Posterior cingulate gyrus (tissue), 11 donors: ENCODE results near the gene COMT.
A peak's percentile ranks its signal among the peaks of the same experiment; 100 is the strongest.

Experiments used
- DNase-seq, 10 donors: peaks; one replicate each; pipeline versions ENCODE4 v3.0.0 to v3.0.0-alpha.2; 2020 to 2021; ENCODE audit warnings: mixed read lengths in 3 of 10
- intact Hi-C: fragments of 100-400 bp; cut with DNase I; formaldehyde crosslinking; loops from one replicate; pipeline ENCODE4 v1.15.1; 2023

Gene COMT

DNA sequence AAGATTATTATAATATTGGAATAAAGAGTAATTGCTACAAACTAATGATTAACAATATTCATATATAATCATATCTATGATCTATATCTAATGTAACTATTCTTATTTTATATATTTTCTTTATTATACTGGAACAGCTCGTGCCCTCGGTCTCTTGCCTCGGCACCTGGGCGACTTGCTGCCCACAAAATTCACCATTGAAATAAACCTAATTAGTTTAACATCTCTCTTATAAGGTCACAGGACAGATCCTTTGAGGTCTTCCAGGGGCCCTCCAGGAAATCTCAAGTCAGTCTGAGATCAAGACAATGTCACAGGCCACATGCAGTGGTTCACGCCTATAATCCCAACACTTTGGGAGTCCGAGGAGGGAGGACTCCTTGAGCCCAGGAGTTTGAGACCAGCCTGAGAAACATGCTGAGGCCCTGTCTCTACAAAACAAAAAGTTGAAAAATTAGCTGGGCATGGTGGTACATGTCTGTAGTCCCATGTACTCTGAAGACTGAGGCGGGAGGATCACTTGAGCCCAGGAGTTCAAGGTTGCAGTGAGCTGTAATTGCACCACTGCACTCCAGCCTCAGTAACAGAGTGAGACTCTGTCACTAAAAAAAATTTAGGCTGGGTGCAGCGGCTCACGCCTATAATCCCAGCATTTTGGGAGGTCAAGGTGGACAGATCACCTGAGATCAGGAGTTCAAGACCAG, 6.6 kb downstream of the COMT start:
- intact Hi-C loops = no loop called here
- peak in 2 of 10 donors; percentile 31 to 36 for DNase-seq

DNA sequence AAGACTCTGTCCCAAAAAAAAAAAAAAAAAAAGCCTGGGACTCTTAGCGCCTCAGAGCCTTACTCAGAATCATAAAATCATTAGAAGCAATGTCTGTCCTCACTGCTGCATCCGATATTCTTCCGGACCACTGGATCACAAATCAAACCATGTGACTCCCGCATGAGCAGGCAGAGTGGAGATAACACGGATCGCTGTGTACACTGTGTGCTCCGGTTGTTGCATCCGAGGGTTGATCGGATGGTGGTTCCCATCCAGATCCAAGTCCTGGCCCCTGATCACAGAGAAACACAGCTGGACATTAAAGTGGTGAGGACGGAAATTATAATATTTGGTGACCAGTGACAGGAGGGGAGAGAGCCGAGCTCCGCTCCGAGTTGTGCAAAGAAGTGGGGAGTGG, 9.8 kb downstream of the COMT start:
- DNase-seq = peak in 2 of 10 donors; percentile 45 to 57
- intact Hi-C loops = no loop called here

DNA sequence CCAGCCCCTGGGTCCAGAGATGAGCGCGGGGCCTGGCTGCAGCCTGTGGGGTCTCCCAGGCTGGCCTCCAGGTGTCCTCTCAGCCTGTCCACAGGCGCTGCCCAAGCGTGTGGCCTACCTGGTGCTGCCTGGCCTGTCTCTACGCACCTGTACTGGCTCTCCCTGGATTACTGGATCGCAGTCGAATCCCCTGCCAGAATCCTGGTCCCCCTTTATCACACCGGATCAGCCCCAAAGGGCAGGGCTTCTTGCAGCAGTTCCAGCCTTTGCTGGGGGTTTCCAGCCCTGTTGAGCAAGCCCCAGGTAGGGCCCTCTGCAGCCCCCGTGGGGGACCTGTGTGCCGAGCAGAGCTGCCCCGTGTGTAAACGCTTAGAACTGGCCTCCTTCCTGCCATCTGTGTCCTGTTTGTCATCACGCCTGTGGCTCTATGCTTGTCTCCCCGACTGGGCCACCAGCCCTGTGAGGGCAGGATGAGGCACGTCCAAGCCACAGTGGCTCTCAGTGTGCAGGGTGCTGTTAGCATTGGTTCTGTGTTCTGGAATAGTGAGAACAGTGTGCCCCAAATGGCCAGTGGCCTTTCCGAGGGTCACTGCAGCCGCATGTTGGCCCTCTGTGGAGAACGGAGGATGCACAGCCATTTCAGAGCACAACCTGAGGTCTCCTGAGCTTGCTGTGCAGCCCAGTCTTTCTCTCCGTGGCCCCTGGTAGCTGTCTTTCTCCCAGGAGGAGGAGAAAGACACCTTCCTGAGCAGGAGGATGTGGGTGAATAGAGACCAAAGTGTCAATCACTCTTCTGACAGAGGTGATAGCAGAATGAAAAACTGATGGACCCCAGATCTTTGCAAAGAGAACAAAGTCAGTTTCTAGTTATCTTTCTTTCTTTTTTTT, 13.9 kb downstream of the COMT start:
- peak in 3 of 10 donors; percentile 21 to 74 (median 66) for DNase-seq
- intact Hi-C loops = no loop called here

DNA sequence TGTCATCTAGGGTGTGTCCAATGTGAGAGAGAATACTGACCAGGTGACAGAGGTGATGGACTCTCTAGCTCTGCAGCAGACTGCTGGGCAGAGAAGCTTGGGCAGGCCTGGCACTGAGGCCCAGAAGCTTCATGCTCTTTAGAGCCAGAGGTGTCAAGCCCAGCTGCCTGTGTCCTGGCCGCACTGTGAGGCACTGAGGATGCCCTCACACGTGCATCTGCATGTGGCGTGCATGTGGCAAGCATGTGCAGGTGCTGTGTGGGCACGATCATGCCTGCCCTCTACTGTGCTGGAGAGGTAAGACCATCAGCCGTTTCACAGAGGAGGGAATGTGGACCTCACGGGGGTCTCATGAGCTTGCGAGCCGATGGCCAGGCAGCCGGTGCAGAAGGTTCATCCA, 15.9 kb downstream of the COMT start:
- DNase-seq = peak in 3 of 10 donors; percentile 19 to 71 (median 64)
- intact Hi-C loops = no loop called here

DNA sequence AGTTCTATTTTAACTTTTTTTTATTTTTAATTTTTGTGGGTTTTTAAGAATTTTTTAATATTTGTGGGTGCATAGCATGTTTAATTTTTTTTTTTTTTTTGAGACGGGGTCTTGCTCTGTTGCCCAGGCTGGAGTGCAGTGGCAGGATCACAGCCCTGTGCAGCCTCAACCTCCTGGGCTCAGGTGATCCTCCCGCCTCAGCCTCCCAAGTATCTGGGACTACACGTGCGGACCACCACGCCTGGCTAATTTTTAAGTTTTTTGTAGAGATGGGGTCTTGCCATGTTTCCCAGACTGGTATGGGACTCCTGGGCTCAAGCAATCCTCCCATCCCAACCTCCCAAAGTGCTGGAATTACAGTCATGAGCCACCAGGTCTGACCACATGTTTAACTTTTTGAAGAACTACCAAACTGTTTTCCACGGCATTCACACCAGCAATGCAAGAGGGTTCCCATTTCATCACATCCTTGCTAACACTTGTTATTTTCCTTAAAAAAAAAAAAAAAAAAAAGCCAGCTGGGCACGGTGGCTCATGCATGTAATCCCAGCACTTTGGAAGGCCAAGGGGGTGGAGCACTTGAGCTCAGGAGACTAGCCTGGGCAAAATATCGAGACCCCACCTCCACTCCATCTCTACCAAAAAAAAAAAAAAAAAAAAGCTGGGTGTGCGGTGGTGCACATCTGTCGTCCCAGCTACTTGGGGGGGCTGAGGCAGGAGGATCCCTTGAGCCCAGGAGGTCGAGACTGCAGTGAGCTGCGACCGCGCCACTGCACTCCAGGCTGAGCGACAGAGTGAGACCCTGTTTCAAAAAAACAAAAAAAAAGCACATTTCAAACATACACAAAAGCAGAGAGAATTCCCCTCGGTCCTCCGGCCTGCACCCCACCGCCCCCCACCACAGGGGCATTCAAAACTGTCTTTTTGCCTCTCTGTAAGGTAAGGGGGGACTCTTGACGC, 16.8 kb downstream of the COMT start:
- peak in 3 of 10 donors; percentile 13 to 60 (median 49) for DNase-seq
- intact Hi-C loops = no loop called here

DNA sequence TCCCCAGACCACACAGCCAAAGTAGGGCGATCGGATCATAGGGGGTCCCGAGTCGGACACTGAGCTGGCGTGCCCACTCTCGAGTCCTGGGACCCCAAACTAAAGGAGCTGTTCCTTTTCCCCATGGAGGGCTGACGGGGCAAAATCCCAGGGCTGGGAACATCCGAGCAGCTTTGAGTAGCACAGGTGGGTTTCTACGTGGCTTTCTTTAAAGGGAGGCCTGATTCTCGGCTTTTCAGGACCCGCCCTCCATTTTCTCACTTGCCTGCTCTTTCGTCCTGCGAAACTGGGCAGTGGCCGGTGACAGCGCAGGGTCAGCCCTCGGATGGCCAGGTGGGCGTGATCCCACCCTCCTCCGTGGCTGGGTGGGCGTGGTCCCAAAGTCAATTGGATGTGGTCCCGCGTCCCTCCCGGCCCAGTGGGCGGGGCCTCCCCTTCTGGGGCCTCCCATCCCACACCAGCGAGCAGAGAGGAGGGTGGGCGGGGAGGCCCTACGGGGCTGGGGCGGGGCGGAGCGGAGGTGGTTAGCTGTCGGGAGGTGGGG, 17.5 kb downstream of the COMT start:
- peak in 3 of 10 donors; percentile 25 to 80 (median 66) for DNase-seq
- intact Hi-C loops = no loop called here

DNA sequence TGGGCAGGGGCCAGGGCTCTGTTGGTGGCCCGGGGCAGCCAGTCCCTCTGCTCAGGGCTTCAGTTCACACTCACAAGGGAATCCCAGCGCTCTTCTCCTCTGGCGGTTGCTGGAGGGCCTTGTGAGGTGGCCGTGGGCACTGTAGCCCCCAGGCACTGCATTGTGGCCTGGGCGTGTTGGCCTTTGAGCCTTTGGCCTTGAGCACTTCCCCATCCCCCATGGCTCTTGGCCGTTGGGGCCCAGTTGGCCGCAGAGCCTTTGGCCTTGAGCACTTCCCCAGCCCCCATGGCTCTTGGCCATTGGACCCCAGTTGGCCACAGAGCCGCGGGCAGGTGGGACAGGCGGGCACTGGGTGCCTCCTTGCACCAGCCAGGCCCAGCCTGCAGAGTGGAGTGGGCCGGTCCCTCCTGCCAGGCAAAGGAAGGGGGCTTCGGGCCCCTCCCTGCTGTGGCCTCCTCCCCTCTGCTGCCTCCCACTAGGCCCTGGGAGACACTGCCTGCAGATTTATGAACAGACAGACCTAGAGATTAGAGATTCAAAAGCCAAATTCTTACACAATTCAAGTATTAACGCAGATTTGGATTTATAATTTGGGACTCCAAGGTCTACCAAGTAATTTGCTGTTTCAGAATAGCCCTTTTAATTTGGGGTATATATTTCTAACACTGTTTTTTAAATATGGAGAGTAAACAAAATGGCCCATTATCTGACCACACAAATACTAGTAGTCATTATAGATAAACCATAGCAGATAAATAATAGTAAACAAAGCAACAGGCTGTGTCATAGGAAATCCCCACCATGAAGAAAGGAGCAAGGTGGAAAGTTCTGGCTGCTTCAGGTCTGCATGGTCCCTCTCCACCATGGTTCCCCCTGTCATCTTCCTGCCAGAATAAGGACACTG, 18.3 kb downstream of the COMT start:
- peak in 3 of 10 donors; percentile 49 to 64 (median 50) for DNase-seq
- intact Hi-C loops = no loop called here

DNA sequence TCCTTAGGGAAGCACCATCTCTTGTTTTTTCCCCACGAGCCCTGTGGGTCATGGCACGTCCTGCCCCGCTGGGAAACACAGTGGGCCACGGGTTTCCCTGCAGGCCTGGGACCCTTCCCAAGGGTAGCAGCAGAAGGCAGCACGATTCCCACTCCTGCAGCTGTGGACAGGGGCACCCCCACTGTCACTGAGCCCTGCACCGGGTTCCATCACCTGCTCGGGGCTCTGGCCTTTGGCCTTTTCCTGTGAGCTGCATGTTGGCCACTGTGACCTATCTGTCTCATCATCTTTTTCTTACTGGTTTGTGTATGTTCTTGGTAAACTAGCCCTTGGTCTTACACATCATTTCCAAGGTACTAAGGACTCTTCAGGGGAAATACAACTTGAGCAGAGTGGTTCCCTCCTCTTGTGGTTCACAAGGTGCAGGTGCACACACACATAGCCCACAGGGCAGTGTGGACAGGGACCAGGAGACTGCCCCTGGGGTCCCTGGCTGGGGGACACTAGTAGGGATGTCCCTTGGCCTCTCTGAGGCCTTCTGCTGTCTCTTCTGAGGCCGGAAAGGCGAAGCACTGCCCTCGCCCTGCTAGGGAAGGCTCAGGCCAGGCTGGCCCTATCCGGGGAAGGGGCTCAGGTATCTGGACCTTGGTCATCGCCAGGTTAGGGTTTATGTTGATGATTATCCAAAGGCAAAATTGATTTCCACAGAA, 19.1 kb downstream of the COMT start:
- intact Hi-C loops = no loop called here
- DNase-seq = peak in 4 of 10 donors; percentile 21 to 66 (median 54)

DNA sequence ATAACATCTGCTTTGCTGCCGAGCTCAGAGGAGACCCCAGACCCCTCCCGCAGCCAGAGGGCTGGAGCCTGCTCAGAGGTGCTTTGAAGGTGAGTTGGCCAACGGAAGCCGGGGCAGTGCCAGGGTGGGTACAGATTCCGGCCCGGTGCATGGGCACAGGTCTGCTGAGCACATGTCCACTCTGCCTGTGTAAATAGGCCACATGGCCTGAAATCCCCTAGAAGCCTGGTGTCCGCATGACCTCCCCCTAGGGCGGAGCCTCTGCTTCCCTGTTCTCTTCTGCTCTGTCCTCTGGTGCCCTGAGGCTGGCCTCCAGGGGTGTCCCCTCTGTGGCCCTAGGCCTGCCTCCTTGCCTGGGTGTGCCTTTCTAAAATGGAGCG, 19.6 kb downstream of the COMT start:
- DNase-seq = peak in 4 of 10 donors; percentile 9 to 77 (median 64)
- intact Hi-C loops = no loop called here

DNA sequence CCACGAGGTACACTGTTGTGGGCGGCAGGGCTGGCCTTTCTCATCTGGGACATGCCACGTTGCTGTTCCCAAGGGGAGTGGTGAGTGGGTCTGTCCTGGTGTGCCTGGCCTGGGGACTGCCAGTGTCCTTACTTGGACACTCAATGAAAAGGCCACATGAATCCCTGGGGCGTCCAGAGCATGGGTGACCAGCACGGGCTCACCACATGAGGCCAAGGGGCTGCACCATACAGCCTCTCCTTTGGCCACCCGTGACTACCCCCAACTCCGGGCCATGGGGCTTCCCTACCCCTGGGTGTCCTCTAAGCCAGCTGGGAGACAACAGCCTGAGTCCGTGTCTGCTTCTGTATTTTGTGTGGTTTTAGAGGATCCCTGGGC, 20.3 kb downstream of the COMT start:
- intact Hi-C loops = no loop called here
- peak in 4 of 10 donors; percentile 5 to 71 (median 16) for DNase-seq

DNA sequence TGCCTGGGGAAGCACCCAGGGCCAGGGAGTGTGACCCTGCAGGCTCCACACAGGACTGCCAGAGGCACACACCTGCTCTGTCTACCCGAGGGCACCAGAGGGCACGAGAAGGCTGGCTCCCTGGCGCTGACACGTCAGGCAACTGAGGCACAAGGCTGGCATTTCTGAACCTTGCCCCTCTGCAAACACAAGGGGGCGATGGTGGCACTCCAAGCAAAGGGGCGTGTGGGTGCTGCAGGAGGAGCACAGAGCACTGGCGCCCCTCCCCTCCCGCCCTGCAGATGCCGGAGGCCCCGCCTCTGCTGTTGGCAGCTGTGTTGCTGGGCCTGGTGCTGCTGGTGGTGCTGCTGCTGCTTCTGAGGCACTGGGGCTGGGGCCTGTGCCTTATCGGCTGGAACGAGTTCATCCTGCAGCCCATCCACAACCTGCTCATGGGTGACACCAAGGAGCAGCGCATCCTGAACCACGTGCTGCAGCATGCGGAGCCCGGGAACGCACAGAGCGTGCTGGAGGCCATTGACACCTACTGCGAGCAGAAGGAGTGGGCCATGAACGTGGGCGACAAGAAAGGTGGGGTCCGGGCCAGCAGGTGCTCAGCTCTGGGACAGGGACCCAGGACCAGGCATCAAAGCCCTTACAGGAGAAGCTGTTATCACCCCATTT, 20.8 kb downstream of the COMT start:
- intact Hi-C loops = no loop called here
- DNase-seq = peak; percentile 68 to 97 (median 80)

DNA sequence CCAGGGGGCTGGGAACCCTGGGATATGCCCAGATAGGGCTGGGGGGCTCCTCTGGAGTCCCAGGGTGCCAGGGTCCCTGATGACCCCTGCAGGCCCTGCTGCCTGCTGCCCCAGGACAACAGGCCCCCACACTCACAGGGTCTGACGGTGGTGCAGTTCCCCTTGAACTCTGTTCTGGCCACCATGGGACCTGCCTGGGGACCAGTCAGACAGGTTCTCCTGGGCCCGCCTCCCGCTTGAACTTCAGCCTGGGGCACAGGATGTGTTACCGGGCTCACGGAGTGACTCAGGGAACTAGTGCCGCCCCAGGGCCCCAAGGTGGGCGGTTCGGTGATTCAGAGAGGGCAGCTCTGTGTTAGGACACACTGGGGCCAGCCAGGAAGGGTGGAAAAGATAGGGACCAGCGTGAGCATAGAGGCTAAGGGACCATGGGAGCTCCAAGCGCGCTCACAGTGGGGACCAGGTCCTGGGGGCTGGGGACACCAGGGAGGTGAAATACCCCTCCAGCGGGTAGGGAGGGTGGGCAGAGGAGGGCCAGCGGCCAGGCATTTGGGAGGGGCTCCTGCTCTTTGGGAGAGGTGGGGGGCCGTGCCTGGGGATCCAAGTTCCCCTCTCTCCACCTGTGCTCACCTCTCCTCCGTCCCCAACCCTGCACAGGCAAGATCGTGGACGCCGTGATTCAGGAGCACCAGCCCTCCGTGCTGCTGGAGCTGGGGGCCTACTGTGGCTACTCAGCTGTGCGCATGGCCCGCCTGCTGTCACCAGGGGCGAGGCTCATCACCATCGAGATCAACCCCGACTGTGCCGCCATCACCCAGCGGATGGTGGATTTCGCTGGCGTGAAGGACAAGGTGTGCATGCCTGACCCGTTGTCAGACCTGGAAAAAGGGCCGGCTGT, 21.6 kb downstream of the COMT start:
- peak in 5 of 10 donors; percentile 5 to 77 (median 59) for DNase-seq
- intact Hi-C loops = no loop called here

DNA sequence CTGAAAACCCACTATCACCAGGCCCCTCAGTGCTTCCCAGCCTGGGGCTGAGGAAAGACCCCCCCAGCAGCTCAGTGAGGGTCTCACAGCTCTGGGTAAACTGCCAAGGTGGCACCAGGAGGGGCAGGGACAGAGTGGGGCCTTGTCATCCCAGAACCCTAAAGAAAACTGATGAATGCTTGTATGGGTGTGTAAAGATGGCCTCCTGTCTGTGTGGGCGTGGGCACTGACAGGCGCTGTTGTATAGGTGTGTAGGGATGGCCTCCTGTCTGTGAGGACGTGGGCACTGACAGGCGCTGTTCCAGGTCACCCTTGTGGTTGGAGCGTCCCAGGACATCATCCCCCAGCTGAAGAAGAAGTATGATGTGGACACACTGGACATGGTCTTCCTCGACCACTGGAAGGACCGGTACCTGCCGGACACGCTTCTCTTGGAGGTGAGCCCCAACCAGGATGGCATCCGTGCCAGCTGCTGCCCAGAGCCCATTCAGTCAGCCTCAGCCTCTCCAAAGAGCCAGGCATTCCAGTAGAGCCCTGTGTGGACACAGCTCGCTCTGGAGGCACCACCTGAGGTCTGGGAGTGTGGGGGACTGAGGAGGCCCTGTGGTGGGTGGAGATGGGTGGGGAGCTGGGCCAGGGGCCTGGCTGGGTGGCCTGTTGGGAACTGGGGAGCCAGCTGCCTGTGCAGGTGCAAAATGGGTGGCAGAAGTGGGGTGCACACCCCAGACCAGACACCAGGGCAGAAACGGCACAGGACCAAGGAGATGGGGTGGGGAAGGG, 22.5 kb downstream of the COMT start:
- DNase-seq = peak in 1 of 10 donors; percentile 71
- intact Hi-C loops = no loop called here

DNA sequence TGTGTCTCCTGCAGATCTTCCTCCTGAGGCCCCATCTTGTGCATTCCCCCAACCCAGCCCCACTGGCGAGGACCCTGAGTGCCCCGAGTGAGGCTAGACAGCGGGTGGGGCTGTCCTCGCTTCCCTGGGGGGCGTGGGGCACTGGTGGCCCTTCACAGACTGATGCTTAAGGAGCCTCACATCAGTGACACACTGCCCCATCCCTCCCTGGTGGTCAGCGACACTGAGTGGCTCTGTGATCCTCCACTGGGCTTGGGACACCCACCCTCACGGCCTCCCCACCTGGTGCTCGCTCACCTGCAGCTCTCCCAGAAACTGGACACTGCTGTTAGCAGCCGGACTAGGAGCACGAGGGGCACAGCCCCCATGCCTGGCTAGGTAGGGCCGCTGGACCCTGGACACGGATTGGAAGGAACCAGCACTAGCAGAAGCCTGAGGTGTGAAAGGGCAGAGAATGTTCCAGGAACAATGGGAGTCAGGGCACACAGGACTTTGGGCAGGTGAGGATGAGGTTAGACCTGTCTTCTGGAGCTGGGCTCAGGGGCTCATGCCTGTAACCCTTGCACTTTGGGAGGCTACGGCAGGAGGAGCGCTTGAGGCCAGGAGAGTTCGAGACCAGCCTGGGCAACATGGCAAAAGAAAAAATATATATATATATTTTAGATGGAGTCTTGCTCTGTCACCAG, 23.3 kb downstream of the COMT start:
- peak in 1 of 10 donors; percentile 68 for DNase-seq
- intact Hi-C loops = no loop called here
